Motor neuron (in vitro differentiated cells): ENCODE data around the gene RHEB. TPM values are rescaled to one million over a fixed set of nuclear protein-coding genes. Genes with fewer than 3 reads are reported as not detected.
A peak's percentile ranks its signal among the peaks of the same experiment; 100 is the strongest.
"Not testable (repeated sequence)": the region's sequence is repeated elsewhere in the genome, so short reads cannot be mapped to it uniquely, and the experiment has no call there.

Source experiments
- ATAC-seq, 8 experiments: fragments of 200-7000 bp; cut with Tn5 transposase; replicated peaks in 6 of 8; 2 replicates each; pipeline ENCODE4 v1.8.0; 2021; ENCODE audit warnings: mild to moderate bottlenecking in 8 of 8, moderate library complexity in 8 of 8
- H3K27ac ChIP-seq, 2 donors: fragments of 250-450 bp; sonication (Bioruptor Pico); 2 replicates each; pipeline ENCODE4 v1.9.0; 2021; ENCODE audit warnings: antibody characterized with exemption in 2 of 2, mild to moderate bottlenecking in 2 of 2, moderate library complexity in 1 of 2
- H3K4me1 ChIP-seq, 2 donors: fragments of 250-450 bp; sonication (Bioruptor Pico); replicated peaks in 1 of 2; 2 replicates each; pipeline ENCODE4 v1.6.1; 2021; ENCODE audit warnings: antibody characterized with exemption in 2 of 2, mild to moderate bottlenecking in 2 of 2, moderate library complexity in 1 of 2
- H3K4me3 ChIP-seq, 5 donors: fragments of 250-450 bp; sonication (Bioruptor Pico); 2 replicates each; pipeline ENCODE4 v1.9.0; 2021; ENCODE audit warnings: antibody characterized with exemption in 5 of 5, mild to moderate bottlenecking in 5 of 5, moderate library complexity in 4 of 5
- WGBS, 10 experiments: fragments of 450-650 bp; shearing (Covaris generic); methylation state at CpG; one replicate each; pipeline ENCODE4 v1.0.0; 2022; 5-methylcytosine and 5-hydroxymethylcytosine counted together
- in situ Hi-C, 9 experiments: fragments of 400-800 bp; cut with MboI; loops; one replicate each; pipeline ENCODE4 v1.15.0; 2021; ENCODE audit warnings: low sequenced_read_pairs in 9 of 9, low pct_unique_long_range_greater_than_20kb in 2 of 9; ENCODE audit not compliant: unreplicated experiment in 9 of 9
- total RNA-seq, 8 experiments: library from RNA; unstranded; fragments of 300-600 nt; gene quantifications; 2 replicates each; pipeline versions ENCODE4 v1.2.3 to v1.2.4, GENCODE V29; 2022

Gene RHEB
- total RNA-seq, 8 experiments from 2014 or later = 62.2 to 163 (median 84.2) TPM

GRCh38 chr7:151518947-151519764 lies 539 bp downstream of the RHEB start:
- ATAC-seq = peak; percentile 65 to 77 (median 72)
- 0 to 7% (median 0%) methylated on average over 2 to 9 of the region's 118 CpGs; no CpG with 5 or more reads in 7 of the 10 experiments for WGBS, 10 experiments
- H3K4me1 ChIP-seq = peaks cover 10 to 18% of the 10 kb centered on the region in 2 donors
- in situ Hi-C loops = not testable (repeated sequence)
- peak overlapping the region; percentile 77 to 100 (median 99) for H3K4me3 ChIP-seq
- H3K27ac ChIP-seq = peak overlapping the region; percentile 95 to 98

- Histone ChIP-seq H3K27ac (peak overlapping the region; percentile 95 to 98), H3K4me3 (peak overlapping the region; percentile 77 to 100 (median 99)), H3K4me1 (peaks cover 10 to 18% of the 10 kb centered on the region in 2 donors)
- ATAC-seq = peak in 1 of 8 experiments; percentile 6
- WGBS, 10 experiments = 0 to 8% (median 2%) methylated on average over 6 to 30 of the region's 36 CpGs; no CpG with 5 or more reads in 1 of the 10 experiments
- in situ Hi-C loops = no loop called here
Observed at GRCh38 chr7:151518105-151518946, 1.4 kb downstream of the RHEB start.

- Histone ChIP-seq H3K4me3 (peak overlapping the region; percentile 77 to 100 (median 99)), H3K4me1 (peaks cover 10 to 18% of the 10 kb centered on the region in 2 donors), H3K27ac (peak overlapping the region in 1 of 2 donors; percentile 23)
- ATAC-seq = no peak
- in situ Hi-C loops = no loop called here
- 27 to 96% (median 46%) methylated on average over 2 to 7 of the region's 7 CpGs for WGBS, 10 experiments
Observed at GRCh38 chr7:151517601-151518104, 2.0 kb downstream of the RHEB start.

- Histone ChIP-seq H3K27ac (no peak overlapping the region), H3K4me1 (peaks cover 10 to 11% of the 10 kb centered on the region in 2 donors), H3K4me3 (no peak overlapping the region)
- in situ Hi-C loops = no loop called here
- no peak for ATAC-seq
Observed at GRCh38 chr7:151515276-151515565, 4.5 kb downstream of the RHEB start.

GRCh38 chr7:151514461-151515275 lies 5.0 kb downstream of the RHEB start:
- Histone ChIP-seq H3K27ac (no peak overlapping the region), H3K4me1 (peaks cover 11 to 13% of the 10 kb centered on the region in 2 donors), H3K4me3 (no peak overlapping the region)
- no peak for ATAC-seq
- in situ Hi-C loops = no loop called here
- 67 to 100% (median 96%) methylated on average over 1 to 6 of the region's 6 CpGs for WGBS, 10 experiments

GRCh38 chr7:151513133-151513532 lies 6.6 kb downstream of the RHEB start:
- WGBS, 10 experiments = 38 to 100% (median 100%) methylated on average over 1 of the region's 1 CpG; no CpG with 5 or more reads in 2 of the 10 experiments
- in situ Hi-C loops = no loop called here
- Histone ChIP-seq H3K4me1 (peaks cover 13 to 15% of the 10 kb centered on the region in 2 donors), H3K27ac (no peak overlapping the region), H3K4me3 (no peak overlapping the region)
- ATAC-seq = no peak

GRCh38 chr7:151512353-151512752 lies 7.3 kb downstream of the RHEB start:
- no peak overlapping the region for H3K27ac ChIP-seq
- no peak for ATAC-seq
- WGBS, 10 experiments = 73 to 100% (median 95%) methylated on average over 1 to 7 of the region's 7 CpGs; no CpG with 5 or more reads in 2 of the 10 experiments

GRCh38 chr7:151511946-151512345 lies 7.7 kb downstream of the RHEB start:
- Histone ChIP-seq H3K4me1 (peaks cover 13 to 15% of the 10 kb centered on the region in 2 donors), H3K4me3 (no peak overlapping the region), H3K27ac (no peak overlapping the region)
- no peak for ATAC-seq
- in situ Hi-C loops = no loop called here
- WGBS, 10 experiments = 91 to 100% (median 96%) methylated on average over 1 to 4 of the region's 4 CpGs; no CpG with 5 or more reads in 2 of the 10 experiments

More at GRCh38 chr7:151512353-151512752, 7.3 kb downstream of the RHEB start:
- Histone ChIP-seq H3K4me1 (peaks cover 14 to 15% of the 10 kb centered on the region in 2 donors), H3K4me3 (no peak overlapping the region)
- in situ Hi-C loops = no loop called here

GRCh38 chr7:151511270-151511669 lies 8.4 kb downstream of the RHEB start:
- H3K4me3 ChIP-seq = no peak overlapping the region
- no peak for ATAC-seq
- no peak overlapping the region for H3K27ac ChIP-seq
- H3K4me1 ChIP-seq = peaks cover 12 to 14% of the 10 kb centered on the region in 2 donors
- in situ Hi-C loops = no loop called here
- 83 to 100% (median 96%) methylated on average over 3 to 4 of the region's 4 CpGs; no CpG with 5 or more reads in 1 of the 10 experiments for WGBS, 10 experiments

- Histone ChIP-seq H3K27ac (no peak overlapping the region), H3K4me1 (peaks cover 11 to 12% of the 10 kb centered on the region in 2 donors), H3K4me3 (no peak overlapping the region)
- whole genome bisulfite sequencing, 10 experiments = 40 to 100% (median 89%) methylated on average over 1 to 5 of the region's 5 CpGs
- in situ Hi-C loops = no loop called here
- peak in 2 of 8 experiments; percentile 35 to 67 for ATAC-seq
Observed at GRCh38 chr7:151509670-151510333, 9.9 kb downstream of the RHEB start.

GRCh38 chr7:151508991-151509390 lies 10.7 kb downstream of the RHEB start:
- H3K27ac ChIP-seq = peak overlapping the region in 1 of 2 donors; percentile 9
- ATAC-seq = peak in 3 of 8 experiments; percentile 21 to 84 (median 62)

GRCh38 chr7:151507806-151508205 lies 11.9 kb downstream of the RHEB start:
- no peak for ATAC-seq
- in situ Hi-C loops = no loop called here
- peaks cover 11 to 17% of the 10 kb centered on the region in 2 donors for H3K4me1 ChIP-seq
- H3K4me3 ChIP-seq = no peak overlapping the region
- no peak overlapping the region for H3K27ac ChIP-seq
- WGBS, 10 experiments = 18 to 100% (median 84%) methylated on average over 1 to 2 of the region's 2 CpGs

More at GRCh38 chr7:151508991-151509390, 10.7 kb downstream of the RHEB start:
- in situ Hi-C loops = no loop called here
- Histone ChIP-seq H3K4me3 (no peak overlapping the region), H3K4me1 (peaks cover 11 to 15% of the 10 kb centered on the region in 2 donors)
- WGBS, 10 experiments = 83 to 100% (median 91%) methylated on average over 1 to 6 of the region's 6 CpGs; no CpG with 5 or more reads in 4 of the 10 experiments
